Measurements from ENCODE around the gene MYO1G.
A peak's percentile ranks its signal among the peaks of the same experiment; 100 is the strongest.

Gene MYO1G

DNA sequence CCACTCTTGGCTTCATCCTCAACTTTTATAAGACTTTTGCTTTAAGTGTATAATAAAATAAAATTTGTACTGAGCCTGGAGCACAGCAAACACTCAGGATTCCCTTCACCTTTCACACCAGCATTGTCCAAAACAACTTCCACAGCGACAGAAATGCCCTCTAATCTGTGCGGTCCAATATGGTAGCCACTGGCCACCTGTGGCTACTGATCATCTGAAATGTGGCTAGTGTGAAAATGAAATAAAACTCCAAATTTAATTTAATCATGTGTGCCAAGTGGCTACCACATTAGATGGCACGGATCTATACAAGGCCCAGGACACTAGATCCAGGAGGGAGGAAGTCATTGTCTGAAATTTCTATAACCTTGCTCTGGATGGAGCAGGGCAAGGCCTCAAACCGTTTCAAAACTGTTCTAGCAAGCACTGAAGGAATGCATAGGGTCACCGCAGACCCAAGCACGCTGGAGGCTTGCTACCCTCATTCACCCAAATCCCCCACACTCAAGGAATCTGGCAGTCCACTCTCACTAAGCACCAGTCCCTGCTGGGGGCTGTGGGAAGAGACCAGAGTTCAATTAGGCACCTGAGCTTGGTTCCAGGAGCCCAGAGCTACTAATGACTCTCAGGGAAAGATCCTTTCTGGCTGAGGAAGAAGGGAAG, 6.3 kb upstream of the MYO1G start:
- DNase-seq (ENCODE audit: insufficient read length) (no peak), FAIRE-seq (no peak)
- TF ChIP-seq POLR2A (IDR thresholded peaks at IDR 0.05; ENCODE audit: low read depth, low read length) = no peak
- 0 out of 2 replicates have a peak, but pooled peaks have one; percentile 28 for TF ChIP-seq POLR2AphosphoS5 (IDR thresholded peaks at IDR 0.05; ENCODE audit: low read depth, low read length)

DNA sequence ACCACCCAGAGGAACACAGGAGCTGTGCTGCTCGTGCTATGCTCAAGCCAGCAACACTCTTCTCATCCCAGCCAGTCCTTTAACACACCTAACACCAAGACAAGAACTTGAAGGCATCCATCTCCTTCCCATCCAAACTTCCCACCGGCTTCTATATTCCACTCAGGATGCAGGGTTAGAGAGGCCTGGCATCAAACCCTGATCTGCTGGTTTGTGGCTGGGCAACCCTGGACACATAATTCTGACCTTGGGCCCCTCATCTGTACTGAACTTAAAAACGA, 5.6 kb upstream of the MYO1G start:
- no peak for FAIRE-seq
- TF ChIP-seq TAF1 (IDR thresholded peaks at IDR 0.05; ENCODE audit: borderline replicate concordance, low read depth, low read length) (no peak), POLR2AphosphoS5 (IDR thresholded peaks at IDR 0.05; ENCODE audit: low read depth, low read length) (peak; percentile 66; the same call in 1 of the 2 replicates), POLR2A (IDR thresholded peaks at IDR 0.05; ENCODE audit: low read depth, low read length) (0 out of 2 replicates have a peak, but pooled peaks have one; percentile 43)
- no peak for DNase-seq (ENCODE audit: insufficient read length)

DNA sequence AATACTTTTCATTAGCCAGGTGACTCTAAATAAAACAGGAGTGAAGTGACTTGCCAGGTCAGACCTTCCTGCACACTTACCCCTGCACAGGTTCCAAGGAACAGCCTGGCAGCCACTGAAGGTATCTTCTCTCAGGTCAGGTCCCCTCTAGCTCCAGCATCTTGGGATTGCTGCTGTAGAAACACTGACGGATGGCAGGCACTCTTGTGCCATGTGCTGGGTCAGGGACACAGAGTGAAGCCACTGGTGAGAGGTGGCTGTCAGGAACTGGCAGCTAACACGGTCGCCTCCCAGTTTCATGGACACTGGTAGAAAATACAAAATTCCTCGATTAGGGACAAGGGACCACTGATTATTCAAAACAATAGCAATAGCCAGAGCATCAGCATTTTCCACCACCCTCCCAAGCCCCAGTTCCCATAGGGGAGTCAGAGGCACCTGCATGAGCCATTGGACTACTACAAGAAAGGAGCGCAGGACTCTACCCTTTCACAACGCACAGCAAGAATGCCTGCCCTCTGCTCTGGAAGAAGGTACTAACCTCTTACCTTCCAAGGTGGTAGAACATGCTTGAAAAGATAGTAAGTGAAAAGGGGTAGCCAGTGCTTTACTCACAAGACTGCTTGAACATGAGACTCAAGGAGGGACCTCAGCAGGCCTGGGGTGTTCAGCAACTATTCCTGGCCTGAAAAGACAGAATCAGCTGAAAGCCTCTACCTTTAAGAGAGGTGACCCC, 5.1 kb upstream of the MYO1G start:
- TF ChIP-seq POLR2A (IDR thresholded peaks at IDR 0.05; ENCODE audit: low read depth, low read length) (no peak; the same call in 1 of the 2 replicates), TAF1 (IDR thresholded peaks at IDR 0.05; ENCODE audit: borderline replicate concordance, low read depth, low read length) (no peak), POLR2AphosphoS5 (IDR thresholded peaks at IDR 0.05; ENCODE audit: low read depth, low read length) (no peak; the same call in 1 of the 2 replicates)
- FAIRE-seq = no peak
- DNase-seq (ENCODE audit: insufficient read length) = no peak

DNA sequence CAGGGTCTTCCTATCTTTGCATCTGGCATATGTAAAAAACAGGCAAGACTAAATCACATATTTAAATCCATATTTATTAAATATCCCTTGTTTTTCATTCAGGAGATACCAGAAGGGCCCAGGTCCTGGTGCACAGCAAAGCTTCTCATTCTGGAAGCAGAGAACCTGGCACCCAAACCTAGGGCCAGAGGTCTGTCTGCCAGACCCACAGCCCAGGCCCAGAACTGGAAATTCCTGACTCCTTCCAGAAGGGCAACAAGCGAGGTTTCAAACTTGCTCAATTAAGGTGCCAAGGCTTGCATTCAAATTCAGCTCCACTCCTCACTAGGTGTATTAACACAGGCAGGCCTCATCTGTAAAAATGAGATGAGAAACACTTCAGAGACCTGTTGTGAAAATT, 4.2 kb upstream of the MYO1G start:
- TF ChIP-seq POLR2A (IDR thresholded peaks at IDR 0.05; ENCODE audit: low read depth, low read length) (no peak), POLR2AphosphoS5 (IDR thresholded peaks at IDR 0.05; ENCODE audit: low read depth, low read length) (no peak), TAF1 (IDR thresholded peaks at IDR 0.05; ENCODE audit: borderline replicate concordance, low read depth, low read length) (no peak)
- DNase-seq (ENCODE audit: insufficient read length) = no peak
- FAIRE-seq = no peak

DNA sequence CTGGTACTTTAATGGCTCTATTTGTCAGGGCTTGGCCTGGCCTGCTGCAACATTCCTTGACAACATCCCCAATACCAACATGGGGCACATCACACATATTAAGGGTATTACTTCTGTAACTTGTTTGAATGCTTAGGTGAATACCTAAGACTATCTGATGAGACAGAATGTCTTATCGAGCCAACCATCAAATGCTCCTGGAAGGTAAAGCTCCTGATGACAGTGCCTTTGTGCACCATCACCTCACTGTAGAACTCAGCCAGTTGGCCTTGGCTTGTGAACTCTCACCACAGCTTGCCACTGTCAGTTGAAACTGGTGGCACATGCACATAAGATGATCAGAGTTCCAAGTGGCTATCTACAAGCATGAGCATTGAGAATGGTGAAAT, 3.7 kb upstream of the MYO1G start:
- DNase-seq (ENCODE audit: insufficient read length) (no peak), FAIRE-seq (no peak)
- TF ChIP-seq POLR2A (IDR thresholded peaks at IDR 0.05; ENCODE audit: low read depth, low read length) = peak; percentile 73
- TF ChIP-seq POLR2AphosphoS5 (IDR thresholded peaks at IDR 0.05; ENCODE audit: low read depth, low read length) = peak; percentile 72
- no peak for TF ChIP-seq TAF1 (IDR thresholded peaks at IDR 0.05; ENCODE audit: borderline replicate concordance, low read depth, low read length)

DNA sequence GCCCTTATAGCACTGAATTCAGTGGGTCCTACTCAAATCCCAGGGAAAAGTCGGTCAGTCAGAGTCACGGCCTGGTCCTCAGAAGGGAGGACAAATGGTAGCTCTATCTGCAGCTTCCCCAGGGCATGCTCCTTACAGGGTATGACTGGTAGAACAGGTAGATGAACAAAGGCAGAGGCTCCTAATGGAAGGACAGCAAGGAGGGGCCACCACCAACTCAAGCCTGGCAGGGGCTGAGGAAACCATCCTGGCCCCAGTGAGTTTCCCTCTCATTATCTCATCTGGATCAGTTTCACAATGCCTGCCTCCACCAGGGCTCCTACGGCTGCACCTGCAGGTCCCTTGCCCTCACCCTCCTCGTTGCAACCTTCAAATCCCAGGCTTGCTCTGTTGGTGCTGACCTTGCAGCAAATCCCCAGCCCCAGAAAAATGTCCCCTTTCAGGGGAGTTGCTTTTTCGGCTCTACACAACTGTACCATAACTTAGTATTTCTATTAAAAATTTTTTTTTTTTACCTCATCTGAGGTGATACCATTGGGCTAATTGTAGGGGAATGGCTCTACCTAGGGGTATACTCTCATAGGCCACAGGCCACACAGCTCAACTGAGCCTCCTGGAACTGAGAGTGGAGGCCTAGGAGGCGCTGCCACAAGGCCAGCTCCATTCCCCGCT, 2.4 kb upstream of the MYO1G start:
- FAIRE-seq (peak; percentile 36), DNase-seq (ENCODE audit: insufficient read length) (no peak)
- TF ChIP-seq POLR2A (IDR thresholded peaks at IDR 0.05; ENCODE audit: low read depth, low read length) (peak; percentile 11), POLR2AphosphoS5 (IDR thresholded peaks at IDR 0.05; ENCODE audit: low read depth, low read length) (peak; percentile 48), TAF1 (IDR thresholded peaks at IDR 0.05; ENCODE audit: borderline replicate concordance, low read depth, low read length) (no peak)

DNA sequence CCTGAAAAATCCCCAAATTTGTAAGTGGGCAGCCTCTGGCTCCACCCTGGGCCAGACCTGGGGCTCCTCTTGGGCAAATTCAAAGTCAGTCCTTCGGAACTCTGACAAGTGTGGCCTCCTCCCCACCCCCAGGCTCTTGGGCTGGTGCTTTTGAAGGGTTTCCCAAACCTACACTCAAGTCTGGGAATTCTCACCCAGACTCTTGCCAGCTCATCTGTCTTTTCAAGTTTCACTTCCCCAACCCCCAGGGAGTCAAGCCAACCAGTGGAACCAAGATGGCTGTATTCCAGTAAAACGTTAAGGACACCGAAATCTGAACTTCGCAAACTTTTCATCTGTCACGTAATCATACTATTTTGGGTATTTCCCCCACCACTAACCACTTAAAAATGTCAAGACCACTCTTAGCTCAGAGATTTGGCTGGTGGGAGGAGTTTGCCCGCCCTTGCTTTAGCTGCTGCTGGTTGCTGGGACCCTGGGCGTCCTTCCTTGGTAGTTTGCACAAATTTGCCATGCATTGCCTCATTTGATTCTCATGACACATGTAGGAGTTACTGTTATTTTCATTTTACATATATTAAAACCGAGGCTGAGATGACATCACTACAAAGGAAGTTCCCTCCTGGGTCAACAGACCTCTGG, 1.7 kb upstream of the MYO1G start:
- no peak for TF ChIP-seq POLR2A (IDR thresholded peaks at IDR 0.05; ENCODE audit: low read depth, low read length)
- TF ChIP-seq POLR2AphosphoS5 (IDR thresholded peaks at IDR 0.05; ENCODE audit: low read depth, low read length) = peak; percentile 56
- no peak for DNase-seq (ENCODE audit: insufficient read length)
- FAIRE-seq = peak; percentile 86

DNA sequence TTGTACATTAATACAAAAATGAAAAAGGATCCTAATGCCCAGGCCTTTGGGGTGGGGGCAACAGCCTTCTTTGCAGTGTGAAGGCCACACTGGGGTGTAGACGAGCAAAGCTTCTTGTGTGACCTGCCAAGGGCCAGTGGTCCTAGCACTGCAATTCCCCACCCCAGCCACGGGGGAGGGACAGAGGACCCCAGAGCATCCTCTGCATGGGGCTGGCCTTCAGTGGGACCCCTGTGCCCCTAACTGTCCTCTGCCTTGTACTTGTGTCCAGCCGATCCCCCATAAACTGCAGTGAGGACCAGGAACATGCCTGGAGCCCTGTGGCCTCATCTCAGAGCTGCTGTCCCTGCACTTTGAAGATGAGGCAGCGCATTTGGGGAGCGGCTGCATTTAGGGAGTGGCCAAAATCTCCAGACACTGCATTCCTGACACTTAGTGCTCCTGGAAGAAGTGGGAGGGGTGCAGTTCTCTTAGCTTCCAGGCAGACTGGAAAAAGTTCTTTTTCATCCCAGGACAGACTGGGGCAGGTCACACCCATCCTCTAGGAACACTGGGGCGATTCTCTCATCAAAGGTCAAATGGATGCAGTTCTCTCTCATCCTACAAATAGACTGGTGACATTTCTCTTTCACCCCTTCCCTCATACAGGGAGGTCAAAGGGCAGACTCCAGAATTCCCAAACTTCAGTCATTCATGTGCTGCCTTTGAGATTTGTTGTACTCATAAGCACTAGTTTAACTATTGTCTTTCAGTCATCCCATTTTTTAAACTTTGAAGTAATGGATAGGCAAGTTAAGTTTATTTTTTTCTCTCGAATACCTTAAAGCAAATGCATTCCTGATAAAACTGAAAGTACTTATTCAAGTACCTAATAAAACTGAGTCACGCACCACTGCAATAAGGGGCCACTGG, 922 bp upstream of the MYO1G start:
- TF ChIP-seq POLR2A (IDR thresholded peaks at IDR 0.05; ENCODE audit: low read depth, low read length) = no peak
- peak; percentile 57; the same call in 1 of the 2 replicates for TF ChIP-seq POLR2AphosphoS5 (IDR thresholded peaks at IDR 0.05; ENCODE audit: low read depth, low read length)
- FAIRE-seq = peak; percentile 46
- no peak for DNase-seq (ENCODE audit: insufficient read length)

DNA sequence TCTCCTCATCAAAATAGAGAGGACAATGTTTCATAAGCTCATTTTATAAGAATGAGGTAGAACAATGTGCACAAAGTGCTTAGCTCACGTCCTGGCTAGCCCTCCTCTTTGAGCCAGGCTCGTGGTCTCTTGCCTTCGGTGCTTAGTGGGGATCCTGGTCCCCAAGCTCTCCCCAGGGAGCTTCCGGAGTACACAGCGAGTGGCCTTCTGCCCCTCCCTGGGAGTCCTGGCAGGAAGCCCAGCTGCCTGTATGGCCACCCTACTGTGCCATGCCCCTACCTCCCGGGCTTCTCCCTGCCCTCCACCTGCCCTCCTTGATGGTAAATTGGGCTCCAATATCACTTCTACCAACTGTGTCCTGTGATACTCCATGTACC, 868 bp downstream of the MYO1G start:
- DNase-seq (ENCODE audit: insufficient read length) = no peak
- FAIRE-seq = no peak
- TF ChIP-seq TAF1 (IDR thresholded peaks at IDR 0.05; ENCODE audit: borderline replicate concordance, low read depth, low read length) (no peak), POLR2A (IDR thresholded peaks at IDR 0.05; ENCODE audit: low read depth, low read length) (peak; percentile 38; the same call in 1 of the 2 replicates)

DNA sequence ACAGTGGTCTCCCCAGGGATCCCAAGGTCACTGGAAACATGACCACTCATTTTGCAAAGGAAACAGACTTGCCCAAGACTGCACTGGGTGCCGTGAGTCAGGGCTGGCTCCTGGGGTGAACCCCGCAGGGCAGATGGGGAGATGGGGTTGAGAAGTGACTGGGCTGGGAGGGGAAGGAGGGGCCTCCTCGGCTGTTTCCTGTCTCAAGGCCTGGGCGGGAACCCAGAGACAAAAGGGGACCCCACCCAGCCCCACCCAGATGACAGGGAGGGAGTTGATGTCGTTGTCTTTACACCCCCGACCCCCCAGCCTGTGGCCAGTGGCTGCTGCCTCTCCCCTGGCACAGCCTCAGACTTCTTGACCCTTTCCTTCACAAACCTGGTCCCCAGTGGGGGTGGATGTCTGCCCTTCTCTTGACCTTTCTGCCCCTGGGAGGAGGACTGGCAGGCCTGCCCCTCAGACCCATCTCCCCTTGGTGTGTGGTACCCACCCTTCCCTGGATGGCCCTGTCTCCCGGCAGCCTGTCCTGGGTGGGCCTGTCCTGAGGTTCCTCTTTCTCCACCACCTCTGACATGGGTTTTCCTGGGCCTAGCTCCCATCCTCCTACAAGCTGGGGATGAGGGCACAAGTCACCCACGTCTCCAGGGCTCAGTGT, 1.4 kb downstream of the MYO1G start:
- DNase-seq (ENCODE audit: insufficient read length) = no peak
- TF ChIP-seq POLR2A (IDR thresholded peaks at IDR 0.05; ENCODE audit: low read depth, low read length) (peak; percentile 74), TAF1 (IDR thresholded peaks at IDR 0.05; ENCODE audit: borderline replicate concordance, low read depth, low read length) (peak; percentile 41; the same call in 1 of the 2 replicates), POLR2AphosphoS5 (IDR thresholded peaks at IDR 0.05; ENCODE audit: low read depth, low read length) (peak; percentile 79)
- FAIRE-seq = peak; percentile 62
